Parathyroid adenoma (tissue), 2 donors: ENCODE measurements around the gene NKAIN2.

Experiments used
- H2AFZ ChIP-seq: fragments of 300-600 bp; sonication (generic); one replicate; pipeline ENCODE4 v1.7.0; 2017; ENCODE audit warnings: antibody characterized with exemption, mild to moderate bottlenecking
- H3K27ac ChIP-seq: fragments of 300-600 bp; sonication (generic); one replicate; pipeline ENCODE4 v1.7.0; 2017
- H3K27me3 ChIP-seq: fragments of 300-600 bp; sonication (generic); one replicate; pipeline ENCODE4 v1.7.0; 2017; ENCODE audit warnings: low read length; ENCODE audit not compliant: control insufficient read depth, insufficient read depth
- H3K36me3 ChIP-seq: fragments of 300-600 bp; sonication (generic); one replicate; pipeline ENCODE4 v1.7.0; 2017; ENCODE audit warnings: low read length; ENCODE audit not compliant: control insufficient read depth, insufficient read depth
- H3K4me1 ChIP-seq: fragments of 300-600 bp; sonication (generic); one replicate; pipeline ENCODE4 v1.7.0; 2017; ENCODE audit warnings: control low read depth
- H3K4me2 ChIP-seq: fragments of 300-600 bp; sonication (generic); one replicate; pipeline ENCODE4 v1.7.0; 2017; ENCODE audit warnings: low read length
- H3K4me3 ChIP-seq: fragments of 300-600 bp; sonication (generic); one replicate; pipeline ENCODE4 v1.7.0; 2017; ENCODE audit warnings: low read depth, low read length
- H3K79me2 ChIP-seq: fragments of 300-600 bp; sonication (generic); one replicate; pipeline ENCODE4 v1.7.0; 2017; ENCODE audit warnings: control low read depth
- H3K9ac ChIP-seq: fragments of 300-600 bp; sonication (generic); one replicate; pipeline ENCODE4 v1.7.0; 2017; ENCODE audit warnings: mild to moderate bottlenecking
- H3K9me3 ChIP-seq: fragments of 300-600 bp; sonication (generic); one replicate; pipeline ENCODE4 v1.7.0; 2017; ENCODE audit warnings: low read length; ENCODE audit not compliant: control insufficient read depth
- TF ChIP-seq, protein P1 (sequence below): fragments of 300-600 bp; sonication (generic); IDR thresholded peaks from one replicate; pipeline ENCODE4 v1.7.0; 2017; ENCODE audit warnings: antibody characterized with exemption, mild to moderate bottlenecking
- donor health status: primary hyperparathyroidism.

Gene NKAIN2

DNA sequence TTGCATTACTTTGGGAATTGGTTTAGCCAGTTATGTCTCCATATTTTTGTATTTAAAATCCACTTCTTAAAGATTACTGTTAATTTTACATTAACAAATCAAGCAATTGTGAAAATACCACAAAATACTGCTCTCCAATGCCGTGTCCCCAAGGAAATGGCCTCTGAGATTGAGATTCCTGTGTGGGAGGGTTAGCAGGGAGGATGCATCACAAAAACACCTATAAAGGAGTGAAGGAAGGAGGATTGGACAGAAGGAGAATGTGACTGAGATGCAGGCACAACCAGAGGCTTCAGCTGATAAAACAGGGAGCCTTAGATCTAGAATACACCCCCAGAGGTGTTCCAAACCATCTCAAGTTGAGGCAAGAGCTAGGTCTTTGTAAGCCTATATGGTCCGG, 34.2 kb upstream of the NKAIN2 start:
- Histone ChIP-seq H2AFZ (peak overlapping the region; percentile 14), H3K4me2 (no peak overlapping the region), H3K36me3 (no peaks in the 10 kb centered on the region), H3K4me3 (no peak overlapping the region), H3K27ac (no peak overlapping the region), H3K9ac (no peak overlapping the region), H3K27me3 (no peaks in the 10 kb centered on the region), H3K4me1 (peaks cover 18% of the 10 kb centered on the region), H3K79me2 (no peaks in the 10 kb centered on the region), H3K9me3 (no peaks in the 10 kb centered on the region)
- TF ChIP-seq, protein P1, sequence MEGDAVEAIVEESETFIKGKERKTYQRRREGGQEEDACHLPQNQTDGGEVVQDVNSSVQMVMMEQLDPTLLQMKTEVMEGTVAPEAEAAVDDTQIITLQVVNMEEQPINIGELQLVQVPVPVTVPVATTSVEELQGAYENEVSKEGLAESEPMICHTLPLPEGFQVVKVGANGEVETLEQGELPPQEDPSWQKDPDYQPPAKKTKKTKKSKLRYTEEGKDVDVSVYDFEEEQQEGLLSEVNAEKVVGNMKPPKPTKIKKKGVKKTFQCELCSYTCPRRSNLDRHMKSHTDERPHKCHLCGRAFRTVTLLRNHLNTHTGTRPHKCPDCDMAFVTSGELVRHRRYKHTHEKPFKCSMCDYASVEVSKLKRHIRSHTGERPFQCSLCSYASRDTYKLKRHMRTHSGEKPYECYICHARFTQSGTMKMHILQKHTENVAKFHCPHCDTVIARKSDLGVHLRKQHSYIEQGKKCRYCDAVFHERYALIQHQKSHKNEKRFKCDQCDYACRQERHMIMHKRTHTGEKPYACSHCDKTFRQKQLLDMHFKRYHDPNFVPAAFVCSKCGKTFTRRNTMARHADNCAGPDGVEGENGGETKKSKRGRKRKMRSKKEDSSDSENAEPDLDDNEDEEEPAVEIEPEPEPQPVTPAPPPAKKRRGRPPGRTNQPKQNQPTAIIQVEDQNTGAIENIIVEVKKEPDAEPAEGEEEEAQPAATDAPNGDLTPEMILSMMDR: no peak

DNA sequence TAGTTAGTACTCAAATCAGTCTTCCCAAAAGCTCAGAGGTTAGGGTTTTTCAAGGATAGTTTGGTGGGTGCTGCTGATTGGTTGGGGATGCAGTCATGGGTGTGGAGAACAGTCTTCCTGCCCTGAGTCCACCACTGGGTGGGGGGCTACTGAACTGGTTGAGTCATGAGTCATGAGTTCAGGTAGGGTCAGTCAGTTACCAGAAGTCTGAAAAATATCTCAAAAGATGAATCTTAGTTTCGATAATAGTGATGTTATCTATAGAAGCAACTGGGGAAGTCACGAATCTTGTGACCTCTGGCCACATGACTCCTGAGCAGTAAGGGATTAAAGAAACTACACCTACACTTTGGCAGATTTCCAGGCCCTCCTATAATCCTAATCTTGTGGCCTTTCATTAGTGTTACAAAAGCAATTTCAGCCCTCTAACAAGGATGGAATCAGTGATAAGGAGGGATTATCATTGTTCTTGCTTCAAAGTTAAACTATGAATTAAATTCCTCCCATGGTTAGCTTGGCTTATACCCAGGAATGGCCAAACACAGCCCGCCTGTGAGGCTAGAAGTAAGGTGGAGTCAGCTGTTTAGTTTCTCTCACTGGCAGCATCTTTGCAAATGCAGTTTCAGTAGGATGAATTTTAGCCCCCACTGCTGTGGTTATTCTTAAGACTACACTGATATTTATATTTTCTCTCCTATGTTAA, 33.3 kb upstream of the NKAIN2 start:
- Histone ChIP-seq H3K4me1 (peaks cover 18% of the 10 kb centered on the region), H3K36me3 (no peaks in the 10 kb centered on the region), H3K9me3 (no peaks in the 10 kb centered on the region), H3K27me3 (no peaks in the 10 kb centered on the region), H3K79me2 (no peaks in the 10 kb centered on the region), H3K4me3 (no peak overlapping the region), H2AFZ (peak overlapping the region; percentile 15), H3K4me2 (no peak overlapping the region), H3K27ac (no peak overlapping the region), H3K9ac (no peak overlapping the region)
- TF ChIP-seq, protein P1: no peak

DNA sequence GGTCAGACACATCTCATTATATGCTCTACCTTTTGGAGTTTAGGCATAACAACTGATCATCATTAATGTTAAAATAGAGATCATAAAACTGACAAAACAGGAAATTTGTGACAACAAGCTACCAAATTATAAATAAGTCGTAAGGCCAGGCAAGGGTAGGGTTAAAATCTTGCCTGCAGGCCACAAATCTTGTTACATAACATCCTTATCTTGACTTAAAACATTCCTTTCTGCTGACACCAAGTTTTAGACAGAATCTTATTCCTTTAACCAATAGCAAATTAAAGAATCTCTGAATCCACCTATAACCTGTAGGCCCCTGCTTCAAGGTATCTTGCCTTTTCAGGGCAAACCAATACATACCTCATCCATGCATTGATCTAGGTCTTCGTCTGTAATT, 32.5 kb upstream of the NKAIN2 start:
- peaks cover 18% of the 10 kb centered on the region for H3K4me1 ChIP-seq
- no peak overlapping the region for H3K9ac ChIP-seq
- H2AFZ ChIP-seq: peak overlapping the region; percentile 38
- no peak overlapping the region for H3K4me3 ChIP-seq
- no peaks in the 10 kb centered on the region for H3K79me2 ChIP-seq
- TF ChIP-seq, protein P1: no peak
- no peaks in the 10 kb centered on the region for H3K36me3 ChIP-seq
- no peaks in the 10 kb centered on the region for H3K27me3 ChIP-seq
- no peak overlapping the region for H3K4me2 ChIP-seq
- peak overlapping the region; percentile 7 for H3K27ac ChIP-seq
- no peaks in the 10 kb centered on the region for H3K9me3 ChIP-seq

DNA sequence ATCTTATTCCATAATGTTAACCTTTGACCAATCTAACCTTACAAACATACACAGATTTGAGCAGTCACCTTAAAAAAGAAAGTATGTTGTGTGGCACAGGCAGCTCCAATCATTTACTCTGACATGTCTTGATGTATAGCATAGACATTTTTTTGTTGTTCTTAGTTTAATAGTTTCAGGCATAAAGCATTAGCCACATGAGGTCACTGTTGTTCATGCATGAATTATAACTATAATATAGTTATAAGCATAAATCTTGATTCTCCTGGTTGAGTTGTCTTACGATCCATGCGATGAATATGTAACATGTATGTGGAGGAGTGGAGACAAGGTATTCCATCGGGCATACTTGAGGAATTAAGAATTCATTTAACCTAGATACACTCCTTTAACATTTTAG, 26.1 kb upstream of the NKAIN2 start:
- no peak overlapping the region for H3K4me2 ChIP-seq
- no peak overlapping the region for H3K9ac ChIP-seq
- H2AFZ ChIP-seq: no peak overlapping the region
- H3K79me2 ChIP-seq: no peaks in the 10 kb centered on the region
- H3K4me3 ChIP-seq: no peak overlapping the region
- no peaks in the 10 kb centered on the region for H3K9me3 ChIP-seq
- no peaks in the 10 kb centered on the region for H3K27me3 ChIP-seq
- TF ChIP-seq, protein P1: no peak
- H3K36me3 ChIP-seq: no peaks in the 10 kb centered on the region
- no peaks in the 10 kb centered on the region for H3K4me1 ChIP-seq
- H3K27ac ChIP-seq: no peak overlapping the region

DNA sequence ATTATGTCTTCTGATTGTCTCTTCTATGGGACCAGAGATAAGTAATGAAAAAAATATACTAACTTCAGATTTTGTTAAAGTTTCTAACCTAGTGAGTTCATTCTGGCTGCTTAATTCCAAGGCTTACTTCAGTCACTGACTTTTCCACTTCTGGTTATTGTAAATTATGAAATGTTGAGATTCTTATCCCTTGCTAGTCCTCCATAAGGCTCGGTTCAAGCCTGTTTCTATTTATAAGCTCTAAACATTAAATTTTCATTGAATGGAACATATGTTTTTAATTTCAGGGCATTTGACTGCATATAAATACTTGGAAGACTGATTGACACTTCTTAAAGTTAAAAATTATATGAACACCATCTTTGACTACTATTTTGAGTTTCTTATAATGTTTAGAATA, 23.6 kb upstream of the NKAIN2 start:
- no peak overlapping the region for H3K27ac ChIP-seq
- H3K27me3 ChIP-seq: no peaks in the 10 kb centered on the region
- TF ChIP-seq, protein P1: no peak
- no peak overlapping the region for H3K9ac ChIP-seq
- H3K9me3 ChIP-seq: no peaks in the 10 kb centered on the region
- no peaks in the 10 kb centered on the region for H3K36me3 ChIP-seq
- H2AFZ ChIP-seq: no peak overlapping the region
- H3K4me3 ChIP-seq: no peak overlapping the region
- no peaks in the 10 kb centered on the region for H3K79me2 ChIP-seq
- H3K4me1 ChIP-seq: no peaks in the 10 kb centered on the region
- H3K4me2 ChIP-seq: no peak overlapping the region
